Erythroblast (primary cell): Measurements from ENCODE around the gene SAYSD1.
A peak's percentile ranks its signal among the peaks of the same experiment; 100 is the strongest.
"Not testable (repeated sequence)": the region's sequence is repeated elsewhere in the genome, so short reads cannot be mapped to it uniquely, and the experiment has no call there.

Experiments
- DNase-seq, 2 experiments: peaks; one replicate each; lab custom pipeline; 2025; lab: John Stamatoyannopoulos, UW
- GATA1 ChIP-seq: IDR thresholded peaks from 2 replicates; pipeline ENCODE4 v1.6.1; 2011; ENCODE audit warnings: low read depth, mild to moderate bottlenecking, control low read depth, low read length, moderate library complexity
- POLR2A ChIP-seq: IDR thresholded peaks from 2 replicates; pipeline ENCODE4 v1.6.1; 2011; ENCODE audit warnings: mild to moderate bottlenecking, low read length

Gene SAYSD1, protein sequence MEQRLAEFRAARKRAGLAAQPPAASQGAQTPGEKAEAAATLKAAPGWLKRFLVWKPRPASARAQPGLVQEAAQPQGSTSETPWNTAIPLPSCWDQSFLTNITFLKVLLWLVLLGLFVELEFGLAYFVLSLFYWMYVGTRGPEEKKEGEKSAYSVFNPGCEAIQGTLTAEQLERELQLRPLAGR

DNA sequence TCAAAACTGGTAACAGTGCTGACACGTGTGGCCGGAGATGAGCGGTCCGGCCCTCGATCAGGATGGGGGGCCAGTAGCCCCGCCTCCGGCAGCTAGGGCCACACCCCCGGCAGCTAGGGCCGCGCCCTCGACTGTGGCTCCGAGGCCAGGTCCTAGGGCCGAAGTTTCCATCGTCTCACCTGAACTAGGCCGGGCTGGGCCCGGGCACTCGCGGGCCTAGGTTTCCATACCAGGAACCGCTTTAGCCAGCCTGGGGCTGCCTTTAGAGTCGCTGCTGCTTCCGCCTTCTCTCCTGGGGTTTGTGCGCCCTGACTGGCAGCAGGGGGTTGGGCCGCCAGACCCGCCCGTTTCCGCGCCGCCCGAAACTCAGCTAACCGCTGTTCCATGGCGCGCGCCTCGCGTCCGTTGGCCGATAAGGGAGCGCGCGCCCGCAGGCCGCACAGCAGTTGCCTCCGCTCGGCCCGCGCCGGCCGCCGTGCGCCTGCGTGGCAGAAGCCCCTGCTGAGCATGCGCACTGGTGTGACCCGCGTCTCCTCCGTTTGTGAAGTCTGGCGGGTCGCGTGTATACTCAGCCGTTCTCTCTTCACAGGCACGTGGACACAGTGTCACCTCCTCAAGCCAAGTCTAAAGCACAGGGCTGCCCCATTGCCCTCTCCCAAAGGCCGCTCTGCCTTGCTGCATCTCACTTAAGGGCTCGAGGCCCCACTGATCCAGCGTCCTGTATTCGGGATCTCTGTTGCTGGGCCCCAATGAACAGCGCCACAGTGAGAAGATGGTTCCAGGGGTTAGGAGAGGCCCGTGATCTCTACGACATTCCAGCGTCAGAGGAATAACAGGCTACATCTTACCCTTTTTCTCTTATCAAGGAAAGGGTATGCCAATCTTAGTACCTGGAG is at the start of gene SAYSD1:
Gene SAYSD1, minus strand, starts transcription at position 483 of the 896 bp plus-strand sequence. Its CDS starts 97 bp downstream, at position 386.
- peak; percentile 97 to 98 for DNase-seq

DNA sequence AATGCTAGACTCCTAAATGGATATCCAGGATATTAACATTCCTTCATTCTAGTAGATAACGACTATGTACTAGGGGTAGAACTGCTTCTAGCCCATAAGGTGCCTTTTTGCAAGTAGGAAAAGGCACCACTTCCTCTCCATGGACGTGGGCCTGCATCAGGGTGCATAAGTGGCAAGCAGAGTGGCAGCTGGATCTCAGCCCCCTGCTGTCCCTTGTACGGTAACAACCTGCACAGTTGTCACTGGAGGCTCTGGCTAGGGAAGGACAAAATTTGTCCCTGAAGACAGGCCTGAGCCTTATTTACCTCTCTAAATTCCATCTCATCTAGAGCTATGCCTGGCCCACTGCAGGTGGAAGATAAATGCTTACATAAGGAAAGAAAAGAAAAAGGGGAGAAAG is 42.5 kb upstream of the SAYSD1 start:
- DNase-seq, result no peak
- TF ChIP-seq GATA1 (no peak), POLR2A (no peak)

More for the DNA sequence above, at the start of gene SAYSD1:
- TF ChIP-seq GATA1, result peak; percentile 25
- peak; percentile 81 for TF ChIP-seq POLR2A

- TF ChIP-seq POLR2A (no peak), GATA1 (no peak)
- no peak for DNase-seq
Observed at GRCh38 chr6:39156801-39157200, 41.8 kb upstream of the SAYSD1 start.

DNA sequence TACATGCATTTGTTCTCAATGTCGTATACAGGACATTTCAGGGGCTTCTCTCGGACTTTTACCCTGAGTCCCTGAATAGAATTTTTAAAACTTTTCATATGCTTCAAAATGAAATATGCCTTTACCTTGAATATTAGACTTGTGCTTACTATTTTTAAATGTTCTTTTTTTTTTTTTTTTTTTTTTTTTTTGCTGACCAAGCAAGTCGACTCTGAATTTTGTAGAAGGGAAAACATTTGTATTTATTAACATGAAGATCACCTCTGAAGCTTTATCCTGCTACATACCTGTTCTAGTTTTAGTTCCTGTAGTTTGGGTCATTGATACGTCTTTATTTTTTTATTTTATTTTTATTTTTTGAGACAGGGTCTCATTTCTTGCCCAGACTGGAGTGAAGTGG is 39.7 kb upstream of the SAYSD1 start:
- DNase-seq, result no peak
- no peak for TF ChIP-seq POLR2A
- no peak for TF ChIP-seq GATA1

GRCh38 chr6:39153766-39154397 is 38.9 kb upstream of the SAYSD1 start:
- TF ChIP-seq GATA1 (no peak), POLR2A (no peak)
- DNase-seq, result no peak

DNA sequence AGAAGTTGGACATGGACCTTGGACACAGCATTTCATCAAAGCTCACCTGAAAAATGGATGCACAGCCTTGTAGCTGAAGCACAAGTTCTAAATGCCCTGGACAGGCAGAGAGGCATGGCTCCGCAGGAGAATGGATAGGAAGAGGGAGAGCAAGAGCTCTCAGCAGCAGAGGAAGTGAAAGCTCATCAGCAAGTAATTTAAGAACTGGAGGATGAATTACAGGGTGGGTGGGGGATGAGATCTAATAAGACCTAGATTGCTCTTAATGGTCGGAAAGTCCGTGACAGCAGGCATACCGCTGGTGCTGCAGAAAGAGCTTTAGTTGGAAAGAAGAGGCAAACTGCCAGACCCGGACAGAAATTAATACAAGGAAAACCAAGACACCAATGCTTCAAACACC is 37.3 kb upstream of the SAYSD1 start:
- no peak for DNase-seq
- TF ChIP-seq GATA1 (no peak), POLR2A (no peak)

- DNase-seq, result no peak
- TF ChIP-seq GATA1, result no peak
- no peak for TF ChIP-seq POLR2A
Observed at GRCh38 chr6:39151211-39151610, 36.2 kb upstream of the SAYSD1 start.

- TF ChIP-seq GATA1 (no peak), POLR2A (no peak)
- DNase-seq, result no peak
Observed at GRCh38 chr6:39144481-39145173, 29.6 kb upstream of the SAYSD1 start.

DNA sequence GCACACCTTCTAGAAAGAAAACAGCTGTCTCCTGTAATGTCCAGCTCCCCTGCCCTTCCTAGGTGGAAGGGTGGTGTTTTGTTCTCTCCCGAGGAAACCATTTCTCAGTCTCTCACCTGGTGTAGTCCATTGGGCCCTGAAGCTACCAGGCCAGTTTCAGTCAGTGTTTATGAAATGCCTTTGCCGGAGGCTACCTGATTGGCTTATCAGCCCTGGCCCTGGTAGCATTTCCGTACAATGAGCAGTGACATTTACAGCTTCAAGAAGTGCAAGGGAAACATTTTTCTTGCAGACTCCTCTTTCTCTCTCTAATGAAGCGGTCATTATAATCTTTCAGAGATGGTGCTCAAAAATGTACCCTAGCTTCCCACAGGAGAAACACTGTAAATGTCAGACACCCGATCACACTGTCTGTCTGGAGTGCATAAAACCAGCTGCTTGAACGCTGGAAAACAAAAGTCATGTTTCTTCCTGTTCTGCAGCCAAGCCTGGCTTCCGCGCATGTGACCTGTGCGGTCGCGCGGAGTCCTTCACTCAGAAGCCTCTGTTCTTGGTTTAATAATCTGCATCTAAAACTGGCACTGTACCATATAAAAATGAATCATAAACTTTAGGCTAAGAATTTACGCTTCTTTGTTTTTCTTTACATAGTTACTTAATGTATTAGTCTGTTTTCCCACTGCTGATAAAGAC is 28.4 kb upstream of the SAYSD1 start:
- TF ChIP-seq POLR2A, result no peak
- TF ChIP-seq GATA1, result no peak
- DNase-seq, result no peak

- TF ChIP-seq POLR2A, result no peak
- TF ChIP-seq GATA1, result no peak
- no peak for DNase-seq
Observed at GRCh38 chr6:39140556-39141167, 25.7 kb upstream of the SAYSD1 start.

GRCh38 chr6:39137245-39137644 is 22.3 kb upstream of the SAYSD1 start:
- DNase-seq, result peak; percentile 38 to 55
- no peak for TF ChIP-seq POLR2A
- no peak for TF ChIP-seq GATA1

GRCh38 chr6:39136207-39136606 is 21.2 kb upstream of the SAYSD1 start:
- DNase-seq, result not testable (repeated sequence)

DNA sequence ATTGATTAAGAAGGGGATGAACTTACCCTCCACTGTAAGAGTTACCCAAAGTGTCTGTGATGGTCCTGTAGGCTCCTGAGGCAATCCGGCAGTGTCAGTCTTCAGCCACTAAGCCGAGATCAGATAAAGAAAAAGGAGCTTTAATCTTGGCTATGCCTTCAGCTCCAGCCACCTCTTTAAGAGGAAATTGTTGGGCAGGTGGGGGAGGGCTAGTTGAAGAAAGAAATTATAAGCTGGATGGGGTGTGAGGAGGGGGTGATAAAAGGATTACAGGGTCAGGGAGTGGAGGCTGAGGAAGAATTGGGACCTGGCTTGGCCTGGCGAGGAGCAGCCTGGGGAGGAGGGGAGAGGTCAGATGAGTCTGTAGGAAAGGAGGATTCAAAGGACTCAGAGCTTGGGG is 19.8 kb upstream of the SAYSD1 start:
- not testable (repeated sequence) for DNase-seq

DNA sequence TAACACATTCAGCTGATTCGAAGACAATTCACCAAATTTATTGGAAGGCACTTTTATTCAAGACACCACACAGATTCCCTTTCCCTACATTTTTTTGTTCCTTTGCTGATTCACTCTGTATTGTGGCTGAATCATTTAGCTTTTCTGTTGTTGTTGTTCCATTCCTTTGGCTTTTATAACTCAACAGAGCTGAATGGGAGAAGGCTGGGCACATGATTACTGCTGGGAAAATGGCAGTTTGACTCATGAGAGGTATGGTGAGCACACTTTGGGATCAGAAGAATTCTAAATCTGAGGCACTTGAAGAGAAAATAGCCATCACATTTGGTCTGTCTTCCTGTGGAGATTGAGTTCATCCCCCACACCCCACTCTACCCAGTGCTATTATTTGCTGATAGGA is 15.7 kb upstream of the SAYSD1 start:
- TF ChIP-seq GATA1, result no peak
- no peak for TF ChIP-seq POLR2A

More for the DNA sequence above, 15.7 kb upstream of the SAYSD1 start:
- DNase-seq, result no peak
